ENCODE data around the gene ADGRV1.
A peak's percentile ranks its signal among the peaks of the same experiment; 100 is the strongest.

Gene ADGRV1, protein sequence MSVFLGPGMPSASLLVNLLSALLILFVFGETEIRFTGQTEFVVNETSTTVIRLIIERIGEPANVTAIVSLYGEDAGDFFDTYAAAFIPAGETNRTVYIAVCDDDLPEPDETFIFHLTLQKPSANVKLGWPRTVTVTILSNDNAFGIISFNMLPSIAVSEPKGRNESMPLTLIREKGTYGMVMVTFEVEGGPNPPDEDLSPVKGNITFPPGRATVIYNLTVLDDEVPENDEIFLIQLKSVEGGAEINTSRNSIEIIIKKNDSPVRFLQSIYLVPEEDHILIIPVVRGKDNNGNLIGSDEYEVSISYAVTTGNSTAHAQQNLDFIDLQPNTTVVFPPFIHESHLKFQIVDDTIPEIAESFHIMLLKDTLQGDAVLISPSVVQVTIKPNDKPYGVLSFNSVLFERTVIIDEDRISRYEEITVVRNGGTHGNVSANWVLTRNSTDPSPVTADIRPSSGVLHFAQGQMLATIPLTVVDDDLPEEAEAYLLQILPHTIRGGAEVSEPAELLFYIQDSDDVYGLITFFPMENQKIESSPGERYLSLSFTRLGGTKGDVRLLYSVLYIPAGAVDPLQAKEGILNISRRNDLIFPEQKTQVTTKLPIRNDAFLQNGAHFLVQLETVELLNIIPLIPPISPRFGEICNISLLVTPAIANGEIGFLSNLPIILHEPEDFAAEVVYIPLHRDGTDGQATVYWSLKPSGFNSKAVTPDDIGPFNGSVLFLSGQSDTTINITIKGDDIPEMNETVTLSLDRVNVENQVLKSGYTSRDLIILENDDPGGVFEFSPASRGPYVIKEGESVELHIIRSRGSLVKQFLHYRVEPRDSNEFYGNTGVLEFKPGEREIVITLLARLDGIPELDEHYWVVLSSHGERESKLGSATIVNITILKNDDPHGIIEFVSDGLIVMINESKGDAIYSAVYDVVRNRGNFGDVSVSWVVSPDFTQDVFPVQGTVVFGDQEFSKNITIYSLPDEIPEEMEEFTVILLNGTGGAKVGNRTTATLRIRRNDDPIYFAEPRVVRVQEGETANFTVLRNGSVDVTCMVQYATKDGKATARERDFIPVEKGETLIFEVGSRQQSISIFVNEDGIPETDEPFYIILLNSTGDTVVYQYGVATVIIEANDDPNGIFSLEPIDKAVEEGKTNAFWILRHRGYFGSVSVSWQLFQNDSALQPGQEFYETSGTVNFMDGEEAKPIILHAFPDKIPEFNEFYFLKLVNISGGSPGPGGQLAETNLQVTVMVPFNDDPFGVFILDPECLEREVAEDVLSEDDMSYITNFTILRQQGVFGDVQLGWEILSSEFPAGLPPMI (N-terminal part only)

DNA sequence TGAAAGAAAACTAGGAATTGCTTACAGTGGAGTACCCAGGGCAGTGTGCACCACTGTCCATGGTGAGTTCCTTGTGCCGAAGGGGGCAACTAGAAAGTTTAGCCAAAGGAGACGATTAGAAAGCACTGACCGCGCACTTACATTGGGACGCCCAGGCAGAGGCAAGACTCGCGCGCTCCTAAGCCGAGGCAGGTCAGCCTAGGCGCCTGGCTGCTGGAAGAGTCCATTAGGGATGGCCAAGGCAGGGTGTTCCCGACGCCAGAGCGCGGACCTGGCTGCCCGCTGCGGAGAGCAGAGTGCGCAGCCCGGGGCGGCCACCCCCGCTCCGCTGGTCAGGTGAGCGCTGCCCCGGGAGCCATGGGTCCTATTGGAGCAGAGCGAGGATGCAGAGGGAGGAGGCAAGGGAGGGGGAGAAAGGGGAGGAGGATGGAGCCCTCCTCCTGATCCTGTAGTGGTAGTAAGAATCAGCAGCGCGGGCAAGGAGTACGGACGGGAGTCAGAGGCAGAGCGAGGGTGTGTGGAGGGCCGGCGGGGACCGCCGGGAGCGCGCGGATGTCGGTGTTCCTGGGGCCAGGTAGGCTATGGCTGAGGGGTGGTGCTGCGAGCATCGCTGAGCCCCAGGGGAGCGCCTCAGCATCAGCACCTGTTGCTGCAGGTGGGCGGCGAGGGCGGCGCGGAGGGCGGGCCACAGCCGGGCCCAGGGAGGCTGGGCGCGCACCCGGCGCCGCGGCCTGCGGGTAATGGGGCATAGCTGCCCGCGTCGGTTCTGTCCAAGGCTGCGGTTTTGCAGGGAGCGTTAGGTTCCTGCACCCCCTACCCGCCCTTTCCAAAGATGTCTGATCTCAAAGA, at the start of gene ADGRV1:
Gene ADGRV1, plus strand, starts transcription at position 454 of the 849 bp plus-strand sequence. Its CDS starts 99 bp downstream, at position 553.
- DNase-seq, result peak; percentile 98

DNA sequence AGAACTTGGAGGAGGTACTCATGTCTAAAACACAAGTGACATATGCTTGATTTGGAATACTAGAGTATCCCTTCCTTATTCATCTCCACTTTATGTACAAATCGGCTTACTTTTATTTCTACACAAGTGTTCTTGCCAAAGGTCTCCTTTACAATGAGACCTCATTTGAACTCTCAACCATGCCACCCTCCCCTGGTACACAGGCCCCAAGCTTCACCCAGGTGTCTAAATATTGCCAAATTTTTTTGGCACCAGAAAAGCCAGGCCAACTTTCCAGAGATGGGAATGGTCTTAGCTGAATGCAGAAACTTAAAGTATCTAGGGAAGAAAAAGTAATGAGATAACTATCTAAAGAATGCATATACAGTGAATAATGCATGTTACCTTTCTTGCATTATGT, 48.2 kb upstream of the ADGRV1 start:
- DNase-seq, result no peak

DNA sequence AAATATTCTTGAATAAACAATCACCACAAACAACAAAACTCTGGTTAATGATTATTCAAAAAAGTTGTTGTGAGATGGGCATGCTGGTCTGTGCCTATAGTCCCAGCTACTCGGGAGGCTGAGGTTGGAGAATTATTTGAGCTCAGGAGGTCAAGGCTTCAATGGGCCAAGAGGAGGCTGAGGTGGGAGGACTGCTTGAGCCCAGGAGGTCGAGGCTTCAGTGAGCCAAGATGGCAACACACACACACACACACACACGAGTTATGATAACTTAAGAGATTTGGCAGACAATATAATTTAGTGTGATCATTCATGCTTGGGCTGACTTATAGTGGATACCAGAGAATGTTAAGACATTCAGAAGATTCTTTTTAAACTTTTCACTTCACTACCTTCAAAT, 44.1 kb upstream of the ADGRV1 start:
- DNase-seq, result no peak

DNA sequence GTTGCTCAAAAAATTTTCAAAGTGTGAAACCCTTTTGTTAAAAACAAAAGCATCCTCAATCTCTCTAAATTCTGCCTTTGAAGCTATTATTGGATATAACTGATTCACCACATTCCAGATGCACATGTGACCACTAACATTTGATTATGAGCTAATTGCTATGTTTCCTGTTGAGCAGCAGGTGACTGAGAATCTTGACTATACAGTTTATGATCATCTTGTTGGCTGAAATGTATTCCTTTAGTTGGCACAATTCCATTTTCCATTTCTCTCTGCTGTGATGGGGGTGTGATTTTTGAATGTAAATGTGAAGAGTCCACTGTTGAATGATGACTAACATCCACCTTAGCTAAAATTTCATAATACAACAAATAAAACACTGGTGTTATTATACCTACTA, 39.9 kb upstream of the ADGRV1 start:
- peak; percentile 3 for DNase-seq

DNA sequence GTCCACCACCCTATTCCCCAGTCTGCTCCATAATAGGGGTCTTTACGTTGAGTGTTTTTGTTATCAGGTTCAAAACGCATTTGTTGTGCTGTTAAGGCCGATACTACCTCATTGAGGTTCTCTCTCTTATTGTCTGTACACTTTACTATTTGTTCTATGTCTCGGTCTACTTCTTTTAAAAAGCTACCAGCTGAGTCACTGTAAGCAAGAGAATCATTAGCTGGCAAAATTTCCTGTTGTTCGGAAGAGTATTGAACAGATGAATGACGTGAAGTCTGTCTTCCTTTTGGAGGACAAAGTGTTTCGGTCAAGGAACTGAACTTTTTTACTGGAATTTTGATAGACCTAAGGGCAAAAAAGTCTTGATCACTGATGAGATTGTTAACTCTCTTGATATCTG, 39.5 kb upstream of the ADGRV1 start:
- DNase-seq, result no peak

DNA sequence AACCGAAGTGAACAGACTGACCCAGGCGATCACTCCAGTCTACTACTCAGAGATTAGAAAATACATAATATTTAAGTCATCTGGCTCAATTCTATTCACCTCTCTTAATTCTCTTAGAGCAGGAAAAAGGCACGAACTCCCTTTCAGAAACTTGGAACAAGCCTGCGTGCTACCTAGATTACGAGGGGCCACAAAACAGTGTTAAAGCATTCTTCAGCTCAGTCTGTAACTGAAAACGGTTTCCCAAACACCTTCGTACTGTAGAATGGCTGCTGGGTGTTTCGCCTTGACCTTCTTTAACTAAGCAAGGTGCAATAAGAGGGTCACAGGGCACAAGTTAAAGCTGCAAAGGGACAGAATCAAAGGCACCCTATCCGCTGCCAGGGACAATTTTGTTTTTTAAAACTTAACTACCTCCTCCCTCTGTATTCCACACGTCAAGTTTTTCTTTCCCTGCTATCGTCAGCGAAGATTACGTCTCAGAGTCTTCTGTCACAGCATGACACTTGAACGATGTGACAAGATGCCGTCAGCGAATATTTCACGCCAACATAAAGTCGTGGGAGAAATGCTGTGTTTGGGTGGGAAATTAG, 29.9 kb upstream of the ADGRV1 start:
- no peak for DNase-seq

DNA sequence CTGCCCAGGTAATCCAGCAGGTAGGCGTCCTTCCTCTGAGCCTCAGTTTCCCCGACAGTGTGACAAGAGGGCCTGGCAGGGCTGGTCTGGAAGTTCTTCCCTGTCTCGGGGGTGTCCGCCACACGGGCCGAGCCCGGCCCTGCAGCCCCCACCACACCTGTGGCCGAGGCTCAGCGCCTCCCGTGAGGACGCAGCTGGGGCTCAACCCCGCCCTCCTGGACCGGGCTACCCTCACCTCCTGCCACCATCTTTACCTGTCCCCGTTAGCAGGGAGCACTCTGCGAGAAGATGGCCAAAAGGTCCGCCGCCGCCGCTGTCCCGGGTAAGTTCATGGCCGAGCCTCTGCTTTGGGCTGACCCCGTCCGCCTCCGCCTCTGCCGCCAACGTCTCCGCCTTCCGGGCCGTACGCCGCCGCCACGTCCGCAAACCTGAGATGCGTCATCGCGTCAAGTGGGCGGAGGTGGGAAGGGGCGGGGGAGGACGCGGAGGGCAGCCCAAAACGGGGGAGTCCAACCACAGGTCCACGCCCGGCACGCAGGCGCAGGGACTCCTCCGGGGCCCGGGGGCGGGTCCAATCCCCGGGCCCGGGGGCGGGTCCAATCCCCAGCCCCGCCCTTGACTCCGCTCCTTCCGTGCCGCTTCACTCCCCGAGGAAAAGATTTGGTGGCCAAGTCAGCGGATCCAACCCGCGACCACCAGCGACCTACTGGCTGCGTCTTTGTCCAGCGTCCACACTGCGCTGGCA, 29.2 kb upstream of the ADGRV1 start, which contains the start of gene LYSMD3:
Gene LYSMD3, minus strand, starts transcription at position 391 of the 745 bp plus-strand sequence. CDS start 4,295 bp downstream, outside the sequence.
- DNase-seq, result peak; percentile 96

DNA sequence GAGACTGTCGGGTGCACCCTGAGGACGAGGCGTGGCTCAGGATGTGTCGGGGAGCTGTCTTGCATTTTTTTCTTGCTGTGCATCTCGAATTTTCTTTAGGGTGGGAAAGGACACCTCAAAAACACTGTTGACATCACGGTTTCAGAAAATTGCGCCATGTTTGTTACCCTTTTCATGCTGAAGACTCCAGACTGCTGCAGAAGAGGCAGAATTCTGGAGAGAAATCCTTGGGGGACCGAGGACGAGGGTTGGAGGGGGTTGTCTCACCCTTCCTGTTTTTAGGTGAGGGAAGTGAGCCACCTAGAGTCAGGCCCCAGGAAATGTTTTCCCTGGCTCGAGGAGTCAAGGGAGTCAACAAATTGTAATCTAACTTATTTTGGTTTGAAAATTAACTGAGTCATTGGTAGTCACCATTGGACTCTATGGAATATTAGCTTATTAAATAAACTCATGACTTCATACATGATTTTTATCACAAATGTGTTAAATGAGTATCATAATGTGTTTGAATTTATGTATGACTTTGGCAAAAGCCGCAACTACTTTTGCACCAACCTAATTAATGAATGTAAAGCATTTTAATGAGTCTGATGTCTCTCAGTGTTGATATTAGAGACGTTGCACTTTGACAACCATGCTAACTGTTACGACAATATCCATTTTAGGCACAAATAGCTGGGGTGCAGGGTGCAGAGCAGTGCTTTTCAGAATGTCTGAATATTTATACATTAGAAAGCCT, 28.5 kb upstream of the ADGRV1 start:
- DNase-seq, result peak; percentile 78

DNA sequence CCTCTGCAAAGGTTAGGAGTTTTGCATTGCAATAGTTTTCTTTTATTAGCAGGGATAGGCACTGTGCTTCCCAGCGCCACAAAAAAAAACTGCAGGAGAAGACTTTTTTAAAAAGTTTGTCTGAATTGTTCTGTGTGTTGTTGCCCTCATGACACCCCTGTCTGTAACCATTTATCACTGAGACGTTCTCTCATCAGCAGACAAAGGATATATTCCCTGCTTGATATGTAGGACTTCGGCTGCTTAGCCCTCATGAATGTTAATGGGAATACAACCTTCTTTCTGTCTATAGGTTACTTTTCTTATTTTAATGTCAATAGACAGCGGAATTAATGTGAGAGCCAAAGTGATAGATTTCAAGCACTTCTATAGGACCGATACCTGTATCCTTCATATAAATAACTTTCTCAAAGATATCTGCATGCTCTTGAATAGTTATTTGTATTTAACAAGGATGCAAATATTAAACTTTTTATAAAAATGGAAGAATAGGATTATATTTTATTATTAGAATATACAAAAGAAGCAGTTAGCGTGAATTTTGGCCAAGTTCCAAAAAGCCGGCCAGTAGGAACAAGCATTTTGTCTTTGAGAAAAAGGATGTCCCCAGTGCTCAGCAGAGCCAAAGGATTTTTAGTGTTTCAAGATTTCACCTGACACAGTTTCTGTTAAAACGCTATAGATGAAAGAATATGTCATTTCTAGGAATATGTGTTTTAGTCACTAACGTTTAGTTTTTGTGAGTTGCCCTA, 27.7 kb upstream of the ADGRV1 start:
- no peak for DNase-seq

DNA sequence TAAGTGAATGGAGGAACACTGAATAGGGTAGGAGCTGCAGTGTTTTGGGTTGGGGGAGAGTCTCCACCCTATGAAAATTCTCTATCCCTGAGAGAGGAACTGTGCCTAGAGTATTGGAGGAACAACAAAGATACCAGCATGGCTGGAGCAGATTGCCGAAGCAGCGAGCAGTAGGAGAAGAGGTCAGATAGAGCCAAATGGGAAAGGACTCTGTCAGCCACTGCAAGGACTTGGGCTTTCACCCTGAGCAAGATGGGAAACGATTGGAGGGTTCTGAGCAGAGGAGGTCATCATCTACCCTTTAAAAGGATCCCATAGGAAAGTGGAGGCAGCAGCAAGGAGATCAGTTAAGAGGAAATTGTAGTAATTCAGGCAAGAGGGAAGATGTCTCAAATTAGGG, 24.8 kb upstream of the ADGRV1 start:
- DNase-seq, result no peak

DNA sequence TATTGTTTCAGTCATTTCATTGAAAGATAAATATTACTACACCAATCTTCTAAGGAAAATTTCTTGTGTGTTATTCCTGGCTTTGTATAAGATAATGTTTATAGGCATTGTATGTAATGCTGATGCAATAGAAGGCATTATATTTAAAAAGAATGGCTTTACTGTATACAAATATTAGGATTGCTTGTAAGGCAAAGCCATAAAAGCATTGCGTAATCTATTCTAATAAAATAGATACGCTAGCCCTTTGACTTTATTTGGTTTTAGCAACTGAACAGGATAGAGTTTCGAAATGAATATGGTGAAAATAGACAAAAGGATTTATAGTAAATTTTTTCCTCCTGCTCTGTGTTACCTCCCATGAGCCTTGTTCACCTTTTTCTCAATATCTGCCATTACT, 23.7 kb upstream of the ADGRV1 start:
- no peak for DNase-seq

DNA sequence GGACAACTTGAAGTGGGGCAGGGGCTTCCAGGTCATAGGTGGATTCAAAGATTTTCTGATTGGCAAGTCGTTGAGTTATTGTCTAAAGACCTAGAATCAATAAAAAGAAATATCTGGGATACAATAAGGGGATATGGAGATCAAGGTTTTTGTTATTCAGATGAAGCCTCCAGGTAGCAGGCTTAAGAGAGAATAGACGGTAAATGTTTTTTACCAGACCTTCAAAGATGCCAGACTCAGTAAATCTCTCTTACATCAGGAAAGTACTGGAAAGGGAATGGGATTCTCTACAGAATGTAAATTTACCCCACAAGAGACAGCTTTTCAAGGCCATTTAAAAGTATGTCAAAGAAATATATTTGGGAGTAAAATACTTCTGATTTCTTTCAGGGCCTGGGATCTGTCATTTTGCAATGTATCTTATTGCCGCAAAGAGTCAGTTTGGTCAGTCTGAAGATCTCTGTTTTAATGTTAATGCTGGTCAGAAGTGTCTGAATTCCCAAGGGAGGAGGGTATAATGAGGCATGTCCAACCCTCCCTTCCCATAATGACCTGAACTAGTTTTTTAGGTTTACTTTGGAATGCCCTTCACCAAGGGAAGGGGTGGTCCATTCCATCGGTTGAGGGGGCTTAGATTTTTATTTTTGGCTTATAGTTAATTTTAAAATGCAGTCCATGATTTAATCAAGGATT, 15.6 kb upstream of the ADGRV1 start:
- no peak for DNase-seq

DNA sequence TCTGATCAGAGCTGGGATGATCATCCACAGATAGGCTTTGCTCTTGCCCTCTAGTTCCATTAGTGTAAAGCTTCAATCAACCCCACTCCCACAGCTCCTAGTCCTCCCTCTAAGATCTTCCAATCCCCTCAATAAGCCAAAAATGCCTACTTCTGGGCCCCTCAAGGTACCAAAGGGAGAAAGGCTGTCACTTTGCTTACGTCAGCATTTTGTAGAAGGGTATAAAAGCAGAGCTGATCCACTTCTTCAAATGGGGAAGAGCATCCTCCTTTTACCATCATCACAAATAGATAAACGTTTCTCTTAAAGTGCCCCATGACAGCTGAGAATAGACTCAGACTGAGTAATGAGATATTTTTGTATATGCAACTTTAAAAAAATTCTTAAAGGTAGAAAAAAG, 13.1 kb upstream of the ADGRV1 start:
- DNase-seq, result no peak

DNA sequence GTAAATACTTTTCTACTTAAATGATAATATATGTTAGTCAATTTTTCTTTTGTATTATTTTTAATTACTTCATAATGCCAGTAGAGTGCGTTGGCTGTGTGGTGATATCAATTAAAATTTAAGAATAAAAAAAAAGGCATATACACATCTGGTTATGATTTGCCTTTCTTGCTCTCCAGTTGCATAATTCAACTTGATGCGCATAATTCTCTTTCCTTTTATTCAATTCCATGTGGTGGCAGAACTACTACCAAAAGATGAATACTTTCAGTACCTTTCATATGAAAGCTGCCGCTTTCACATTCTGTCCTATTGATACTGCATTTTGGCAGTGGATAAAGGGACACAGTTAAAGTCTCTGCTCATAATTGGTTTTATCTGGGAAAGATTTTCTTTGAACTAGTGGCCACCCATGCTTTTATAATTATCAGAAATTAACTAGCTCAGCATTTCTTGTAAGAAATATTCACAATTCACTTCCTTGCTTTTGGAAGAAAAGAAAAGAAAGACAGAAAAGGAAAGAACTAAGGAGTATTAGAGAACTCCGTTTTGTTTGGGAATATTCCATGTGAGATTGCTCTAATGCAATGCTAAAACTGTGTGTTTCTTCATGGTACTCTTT, 12.3 kb upstream of the ADGRV1 start:
- DNase-seq, result no peak

DNA sequence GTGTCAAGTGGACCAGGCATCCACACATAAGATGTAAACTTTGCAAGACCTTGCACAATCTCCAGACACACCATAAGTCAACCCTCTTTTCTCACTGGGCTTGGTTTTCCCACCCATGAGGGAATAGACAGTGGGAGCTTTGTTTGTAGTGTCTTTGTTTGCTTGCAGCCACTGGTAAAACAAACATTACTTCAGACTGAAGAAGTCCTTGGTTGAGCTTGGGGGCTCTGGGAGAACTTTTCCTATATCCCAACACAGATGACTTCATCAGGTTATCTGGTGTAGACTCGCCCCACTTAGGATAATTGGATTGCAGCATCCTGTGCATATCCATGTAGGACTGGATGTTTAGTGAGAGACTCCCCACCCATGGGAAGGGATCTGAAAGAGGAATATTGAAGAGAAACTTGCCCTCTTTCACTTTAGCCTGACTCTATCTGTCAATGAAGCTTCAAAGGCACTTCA, 11.5 kb upstream of the ADGRV1 start:
- no peak for DNase-seq

DNA sequence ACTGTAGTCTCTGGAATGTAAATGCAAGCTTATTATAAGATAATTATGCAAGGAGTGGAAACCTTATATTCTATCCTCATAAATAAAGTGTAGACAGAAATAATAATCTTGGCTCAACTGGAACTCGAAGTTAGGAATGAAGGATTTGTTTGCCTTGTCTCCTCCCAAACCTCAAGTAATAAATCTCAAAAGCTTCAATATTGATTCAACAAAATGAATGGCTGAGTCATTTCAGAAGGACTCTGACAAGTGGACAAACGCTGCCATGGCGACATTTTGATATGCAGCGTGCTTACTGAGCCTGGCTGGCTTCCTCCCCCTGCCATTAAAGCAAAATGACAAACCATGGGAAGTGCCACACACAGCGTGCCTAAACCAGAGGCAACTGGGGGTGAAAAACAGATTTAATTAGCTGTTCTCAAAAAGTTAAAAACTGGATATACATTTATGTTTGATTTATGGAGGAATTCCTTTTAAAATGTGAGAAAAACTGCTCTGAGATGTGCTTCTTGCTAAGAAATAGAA, 10.5 kb upstream of the ADGRV1 start:
- DNase-seq, result peak; percentile 96

DNA sequence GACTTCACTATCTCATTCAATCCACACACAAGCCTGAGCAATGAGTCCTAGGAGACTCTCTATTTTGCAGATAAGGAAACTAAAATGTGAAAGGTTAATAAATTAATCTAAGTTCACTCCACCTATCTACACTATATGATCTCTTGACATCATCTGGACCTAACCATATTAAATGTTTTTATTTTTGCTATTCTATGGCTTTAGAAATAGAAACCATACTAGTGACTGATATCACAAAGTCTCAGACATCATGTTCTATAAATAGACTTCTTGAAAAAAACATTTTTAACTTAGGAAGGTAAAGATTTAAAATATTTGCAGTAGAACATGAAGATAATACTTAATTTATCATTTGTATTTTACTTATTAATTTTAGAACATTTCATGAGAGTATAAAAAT, 9.4 kb upstream of the ADGRV1 start:
- no peak for DNase-seq

Data from NCI-H2029 (cell line).